HG03066 (cell line): ENCODE data around the gene SLC22A15.
"Not testable (repeated sequence)": the region's sequence is repeated elsewhere in the genome, so short reads cannot be mapped to it uniquely, and the experiment has no call there.

Experiments
- ATAC-seq: cut with Tn5 transposase; IDR thresholded peaks from one replicate; pipeline ENCODE4 v1.9.1; 2021; ENCODE audit warnings: low read depth; ENCODE audit not compliant: unreplicated experiment

SLC22A15 gene

DNA sequence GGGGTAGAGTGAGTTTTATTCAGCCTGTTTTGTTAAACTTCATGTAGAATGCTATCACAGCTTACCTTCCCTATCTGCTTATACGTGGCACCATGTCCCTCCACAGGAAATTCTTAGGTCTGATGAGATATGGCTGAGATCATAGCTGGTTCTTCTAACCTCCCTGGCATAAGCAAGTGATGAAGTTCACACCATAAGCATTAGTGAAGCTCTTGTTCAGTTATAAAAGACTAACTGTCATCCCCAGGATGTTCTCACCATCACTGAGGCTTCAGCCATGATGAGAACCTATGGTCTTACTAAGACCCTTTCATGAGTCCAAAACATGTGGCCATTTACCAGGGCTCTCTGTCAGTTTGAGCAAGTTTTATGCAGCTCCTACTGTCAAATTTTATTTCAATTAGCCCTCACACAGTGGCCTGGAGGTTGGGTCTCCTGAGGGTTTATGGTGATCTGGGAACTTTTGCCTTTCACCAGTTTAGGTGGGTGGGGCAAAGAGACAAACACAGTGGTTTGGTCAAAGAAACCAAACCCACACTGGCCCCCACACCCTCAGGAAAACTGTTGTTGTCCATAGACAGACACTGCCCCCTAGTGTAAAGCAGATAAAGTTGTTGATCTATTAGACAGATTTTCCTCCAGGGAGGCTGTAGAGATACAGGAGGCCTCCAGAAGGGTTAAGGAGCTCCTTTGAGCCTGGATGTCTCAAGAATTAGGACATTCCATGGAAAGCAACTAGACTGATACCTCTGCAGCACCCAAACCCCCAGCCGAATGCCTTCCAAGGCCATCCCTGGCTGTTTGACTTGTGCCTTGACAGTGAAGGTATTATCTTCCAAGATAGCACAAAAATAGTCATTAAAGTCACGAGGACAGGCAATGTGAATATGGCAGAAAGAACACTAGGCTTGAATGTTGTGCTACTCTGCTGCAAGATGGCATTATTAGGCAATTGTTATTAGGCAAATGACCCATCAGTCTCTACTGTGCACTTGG lies 5.0 kb downstream of the SLC22A15 start:
- ATAC-seq = no peak

GRCh38 chr1:115982400-115982799 lies 6.1 kb downstream of the SLC22A15 start:
- ATAC-seq = no peak

- no peak for ATAC-seq
Observed at GRCh38 chr1:115983584-115983983, 7.3 kb downstream of the SLC22A15 start.

GRCh38 chr1:115987623-115988022 lies 11.3 kb downstream of the SLC22A15 start:
- ATAC-seq = no peak

DNA sequence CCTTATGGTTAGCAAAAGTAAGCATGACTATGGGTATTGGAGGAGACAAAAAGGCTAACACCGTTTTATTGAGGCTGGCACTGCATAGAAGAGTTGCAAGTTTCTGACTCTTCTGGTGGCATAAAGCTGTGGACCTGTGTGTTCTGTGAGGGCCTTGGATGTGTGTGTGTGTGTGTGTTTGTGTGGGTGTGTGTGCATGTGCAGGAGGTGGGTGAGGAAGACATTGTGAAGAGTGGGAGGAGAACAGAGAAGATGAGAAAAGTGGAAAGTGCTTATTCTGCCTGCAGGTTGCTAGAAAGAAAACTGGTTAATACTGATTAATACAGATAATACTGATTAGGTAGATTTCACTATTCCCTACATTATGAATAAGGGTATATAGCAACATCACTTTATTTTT lies 12.6 kb downstream of the SLC22A15 start:
- ATAC-seq = no peak

DNA sequence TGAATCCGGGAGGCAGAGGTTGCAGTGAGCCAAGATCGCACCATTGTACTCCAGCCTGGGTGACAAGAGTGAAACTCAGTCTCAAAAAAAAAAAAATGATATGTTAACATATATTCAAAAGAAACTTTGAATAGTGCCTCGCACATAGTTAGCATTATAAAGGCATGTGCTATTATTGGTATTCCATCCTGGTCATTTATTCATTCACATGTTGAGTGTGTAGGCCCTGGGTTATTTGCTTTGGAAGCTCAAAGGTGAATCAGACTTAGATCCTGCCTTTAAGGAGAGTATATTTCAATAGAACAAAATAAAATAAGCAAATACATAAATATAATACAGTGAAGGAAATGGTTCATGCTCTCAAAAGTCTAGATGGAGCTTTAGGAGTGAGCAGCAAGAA lies 13.4 kb downstream of the SLC22A15 start:
- ATAC-seq = no peak

GRCh38 chr1:115991909-115992308 lies 15.6 kb downstream of the SLC22A15 start:
- ATAC-seq = no peak

DNA sequence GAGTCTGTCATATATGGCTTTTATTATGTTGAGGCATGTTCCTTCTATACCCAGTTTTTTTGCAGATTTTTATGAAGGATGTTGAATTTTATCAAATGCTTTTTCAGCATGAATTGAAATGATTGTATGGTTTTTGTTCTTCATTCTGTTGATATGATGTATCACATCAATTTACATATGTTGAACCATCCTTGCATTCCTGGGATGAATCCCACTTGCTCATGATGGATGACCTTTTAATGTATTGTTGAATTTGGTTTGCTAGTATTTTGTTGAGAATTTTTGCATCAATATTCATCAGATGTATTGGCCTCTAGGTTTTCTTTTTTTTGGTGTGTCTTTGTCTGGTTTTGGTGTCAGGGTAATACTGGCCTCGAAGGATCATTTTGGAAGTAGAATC lies 21.6 kb downstream of the SLC22A15 start:
- not testable (repeated sequence) for ATAC-seq

GRCh38 chr1:116001739-116002487 lies 25.6 kb downstream of the SLC22A15 start:
- no peak for ATAC-seq

- no peak for ATAC-seq
Observed at GRCh38 chr1:116002781-116003420, 26.6 kb downstream of the SLC22A15 start.

GRCh38 chr1:116003823-116004222 lies 27.5 kb downstream of the SLC22A15 start:
- ATAC-seq = no peak

DNA sequence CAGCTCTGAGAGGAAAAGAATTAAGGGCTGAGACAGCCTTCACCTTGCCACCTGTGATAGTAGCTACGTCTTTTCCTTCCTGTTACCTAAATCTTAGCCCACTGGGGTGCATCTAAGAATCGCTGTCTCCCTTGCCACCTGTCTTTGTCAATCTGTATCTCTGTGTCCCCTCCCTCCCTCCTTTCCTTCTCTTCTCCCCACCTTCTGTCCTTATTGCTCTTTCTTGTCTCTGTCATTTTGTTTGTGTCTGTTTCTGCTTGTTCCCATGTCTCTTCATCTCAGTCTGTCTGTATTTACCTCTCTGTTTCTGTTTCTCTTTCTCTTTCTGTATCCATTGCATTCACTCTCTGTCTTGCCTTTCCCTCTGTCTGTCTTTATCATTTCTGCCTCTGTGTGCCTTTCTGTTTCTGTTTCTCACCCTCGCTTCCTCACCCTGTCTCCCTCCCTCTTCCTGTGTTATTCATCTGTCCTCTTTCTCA lies 30.2 kb downstream of the SLC22A15 start:
- peak; percentile 82 for ATAC-seq

DNA sequence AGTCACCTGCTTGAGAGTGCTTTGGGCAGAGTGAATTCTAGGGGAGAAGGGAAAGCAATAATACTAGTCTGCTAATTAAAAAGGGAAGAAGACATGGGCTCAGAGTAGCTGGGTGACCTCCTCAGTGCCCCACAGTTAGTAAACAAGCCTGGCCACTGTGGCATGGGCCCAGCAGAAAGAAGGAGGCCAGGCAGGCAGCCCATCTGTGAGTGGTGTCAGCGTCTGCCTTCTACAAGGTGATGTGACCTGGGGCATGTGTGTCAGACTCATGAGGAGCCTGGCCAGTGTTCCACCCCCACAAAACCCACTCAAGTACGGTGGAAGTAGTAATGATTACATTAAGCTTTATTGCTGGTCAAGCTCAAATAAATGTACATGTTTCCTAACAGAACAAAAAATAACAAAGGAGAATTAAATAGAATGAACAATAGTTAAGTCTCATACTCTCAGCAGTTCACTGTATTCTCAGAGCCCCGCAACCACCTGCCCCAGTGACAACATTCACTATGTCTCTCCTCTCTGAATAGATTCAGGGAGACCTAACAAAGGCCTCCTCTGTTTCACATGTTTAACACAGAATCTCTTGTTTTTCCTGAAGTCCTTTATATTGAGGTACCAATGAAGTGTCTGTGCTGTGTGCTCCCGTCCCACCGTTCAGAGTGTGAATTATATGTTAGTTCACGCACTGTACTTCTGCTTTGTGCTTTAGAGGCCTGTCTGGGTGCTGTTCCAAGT lies 32.5 kb downstream of the SLC22A15 start:
- no peak for ATAC-seq

DNA sequence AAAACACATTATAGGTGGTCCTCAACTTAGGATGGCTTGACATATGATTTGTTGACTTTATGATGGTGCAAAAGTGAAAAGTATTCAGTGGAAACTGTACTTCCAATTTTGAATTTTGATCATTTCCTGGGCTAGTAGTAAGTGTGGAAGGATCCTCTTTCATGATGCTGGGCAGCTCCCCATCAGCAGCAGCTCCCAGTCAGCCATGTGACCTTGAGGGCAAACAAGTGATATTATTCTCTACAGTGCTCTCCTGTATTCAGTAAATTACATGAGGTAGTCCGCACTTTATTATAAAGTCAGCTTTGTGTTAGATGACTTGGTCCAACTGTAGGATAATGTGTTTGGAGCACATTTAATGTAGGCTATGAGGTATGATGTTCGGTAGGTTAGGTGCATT lies 36.4 kb downstream of the SLC22A15 start:
- ATAC-seq = no peak

- no peak for ATAC-seq
Observed at GRCh38 chr1:116015679-116016078, 39.4 kb downstream of the SLC22A15 start.

GRCh38 chr1:116018007-116018406 lies 41.7 kb downstream of the SLC22A15 start:
- no peak for ATAC-seq

DNA sequence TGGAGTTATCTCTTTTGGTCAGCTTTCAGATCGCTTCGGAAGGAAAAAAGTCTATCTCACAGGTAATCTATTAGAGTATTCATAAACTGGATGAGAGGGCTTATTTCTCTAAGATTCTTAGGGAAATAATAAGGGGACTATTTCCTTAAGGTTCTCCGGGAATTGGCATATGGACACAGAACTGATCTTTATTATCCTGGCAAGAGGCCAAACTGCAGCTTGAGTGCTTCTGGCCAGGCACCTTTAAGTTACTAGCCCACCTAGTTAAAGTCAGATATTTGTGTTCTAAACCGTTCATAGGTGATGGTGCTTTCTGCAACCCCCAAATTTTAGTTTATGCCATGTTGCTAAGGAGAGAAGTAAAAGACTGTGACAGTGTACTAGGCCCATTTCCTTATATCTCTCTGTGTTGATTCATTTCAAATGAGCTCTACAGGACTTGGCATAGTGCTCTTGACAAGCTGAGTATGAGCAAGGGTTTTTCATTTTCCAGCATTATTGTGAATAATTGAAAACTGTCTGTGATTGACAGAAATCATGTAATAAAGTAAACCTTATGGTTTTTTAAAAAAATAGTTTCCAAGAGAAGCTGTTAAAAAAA lies 43.4 kb downstream of the SLC22A15 start:
- no peak for ATAC-seq

DNA sequence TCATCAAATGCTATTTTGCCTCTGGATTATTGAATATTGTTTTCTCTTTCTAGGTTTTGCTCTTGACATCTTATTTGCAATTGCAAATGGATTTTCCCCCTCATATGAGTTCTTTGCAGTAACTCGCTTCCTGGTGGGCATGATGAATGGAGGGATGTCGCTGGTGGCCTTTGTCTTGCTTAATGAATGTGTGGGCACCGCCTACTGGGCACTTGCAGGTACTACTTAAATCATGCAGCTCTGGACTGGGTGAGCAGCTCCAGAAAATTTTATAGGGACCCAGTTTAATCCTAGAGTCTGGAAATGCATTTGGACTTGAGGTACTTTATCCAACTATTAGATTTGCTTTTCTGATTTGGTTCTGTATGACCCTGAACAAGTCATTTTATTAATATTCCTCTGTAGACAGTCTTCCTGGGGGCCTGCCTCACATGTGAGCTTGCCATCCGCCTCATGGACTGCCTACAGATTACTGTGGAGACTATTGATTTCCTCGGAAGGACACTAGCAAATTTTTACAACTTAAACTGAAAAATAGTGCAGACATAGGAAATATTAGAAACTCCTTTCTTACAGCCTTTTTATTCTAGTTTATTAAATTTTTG lies 44.5 kb downstream of the SLC22A15 start:
- ATAC-seq = peak; percentile 79

- ATAC-seq = no peak
Observed at GRCh38 chr1:116024626-116025025, 48.3 kb downstream of the SLC22A15 start.
